D721Med (cell line): ENCODE data around the gene CACNB3.

Experiments used
- DNase-seq: peaks from one replicate; pipeline ENCODE4 v3.0.0; 2011; ENCODE audit warnings: low spot score; ENCODE audit not compliant: insufficient read length
- FAIRE-seq: peaks from 2 replicates; lab custom pipeline; 2011; peaks lifted over from hg19 to GRCh38; lab: Jason Lieb, UNC
- TF ChIP-seq, protein P1 (sequence below): IDR thresholded peaks from 2 replicates; pipeline ENCODE4 v1.5.1; 2012; ENCODE audit warnings: mild to moderate bottlenecking, control low read depth; ENCODE audit not compliant: insufficient read depth; ENCODE audit errors: missing control alignments

The CACNB3 gene

GRCh38 chr12:48819986-48820725 lies 1.9 kb downstream of the CACNB3 start:
- TF ChIP-seq, protein P1, sequence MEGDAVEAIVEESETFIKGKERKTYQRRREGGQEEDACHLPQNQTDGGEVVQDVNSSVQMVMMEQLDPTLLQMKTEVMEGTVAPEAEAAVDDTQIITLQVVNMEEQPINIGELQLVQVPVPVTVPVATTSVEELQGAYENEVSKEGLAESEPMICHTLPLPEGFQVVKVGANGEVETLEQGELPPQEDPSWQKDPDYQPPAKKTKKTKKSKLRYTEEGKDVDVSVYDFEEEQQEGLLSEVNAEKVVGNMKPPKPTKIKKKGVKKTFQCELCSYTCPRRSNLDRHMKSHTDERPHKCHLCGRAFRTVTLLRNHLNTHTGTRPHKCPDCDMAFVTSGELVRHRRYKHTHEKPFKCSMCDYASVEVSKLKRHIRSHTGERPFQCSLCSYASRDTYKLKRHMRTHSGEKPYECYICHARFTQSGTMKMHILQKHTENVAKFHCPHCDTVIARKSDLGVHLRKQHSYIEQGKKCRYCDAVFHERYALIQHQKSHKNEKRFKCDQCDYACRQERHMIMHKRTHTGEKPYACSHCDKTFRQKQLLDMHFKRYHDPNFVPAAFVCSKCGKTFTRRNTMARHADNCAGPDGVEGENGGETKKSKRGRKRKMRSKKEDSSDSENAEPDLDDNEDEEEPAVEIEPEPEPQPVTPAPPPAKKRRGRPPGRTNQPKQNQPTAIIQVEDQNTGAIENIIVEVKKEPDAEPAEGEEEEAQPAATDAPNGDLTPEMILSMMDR: no peak
- no peak for DNase-seq
- no peak for FAIRE-seq

- TF ChIP-seq, protein P1: no peak
- DNase-seq (no peak), FAIRE-seq (no peak)
Measured at GRCh38 chr12:48822139-48822538, 3.8 kb downstream of the CACNB3 start.

DNA sequence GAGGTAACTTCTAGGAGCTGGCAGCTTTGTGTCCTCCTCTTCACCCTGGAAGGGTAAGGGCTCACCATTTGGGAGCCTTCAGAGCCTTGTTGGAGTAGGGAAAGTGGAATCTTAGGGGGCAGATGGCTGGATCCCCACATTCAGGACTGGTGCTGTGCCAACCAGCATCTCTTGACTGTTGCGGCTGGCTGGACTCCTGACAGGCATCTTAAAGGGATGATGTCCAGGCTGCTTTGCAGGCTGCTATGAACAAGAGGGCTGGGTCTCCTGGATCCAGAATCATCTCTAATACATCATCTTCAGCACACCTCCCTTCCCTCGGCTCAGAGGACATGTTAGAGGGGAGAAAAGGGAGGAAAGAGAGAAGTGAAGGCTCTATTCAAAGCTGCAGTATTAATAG lies 4.4 kb downstream of the CACNB3 start:
- TF ChIP-seq, protein P1: no peak
- FAIRE-seq: no peak
- DNase-seq: no peak

- DNase-seq (no peak), FAIRE-seq (no peak)
- TF ChIP-seq, protein P1: no peak
Measured at GRCh38 chr12:48823281-48823680, 5.0 kb downstream of the CACNB3 start.

GRCh38 chr12:48824112-48824511 lies 5.8 kb downstream of the CACNB3 start:
- DNase-seq (no peak), FAIRE-seq (no peak)
- TF ChIP-seq, protein P1: no peak

DNA sequence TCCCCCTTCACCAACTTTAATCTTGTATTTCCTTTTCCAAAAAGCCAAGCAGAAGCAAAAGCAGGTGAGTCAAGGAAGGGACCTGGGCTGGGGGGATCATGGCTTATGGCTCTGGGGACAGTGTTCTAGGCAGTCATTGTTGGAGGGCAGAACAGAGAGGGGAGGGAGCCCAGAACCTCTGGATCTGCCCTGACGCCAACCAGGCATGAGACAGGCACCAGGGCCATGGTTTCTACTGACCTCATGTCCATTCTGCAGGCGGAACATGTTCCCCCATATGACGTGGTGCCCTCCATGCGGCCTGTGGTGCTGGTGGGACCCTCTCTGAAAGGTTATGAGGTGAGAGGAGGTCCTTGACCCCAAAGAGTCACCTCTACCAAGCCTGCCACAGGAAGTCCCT lies 6.6 kb downstream of the CACNB3 start:
- FAIRE-seq (no peak), DNase-seq (no peak)
- TF ChIP-seq, protein P1: no peak

DNA sequence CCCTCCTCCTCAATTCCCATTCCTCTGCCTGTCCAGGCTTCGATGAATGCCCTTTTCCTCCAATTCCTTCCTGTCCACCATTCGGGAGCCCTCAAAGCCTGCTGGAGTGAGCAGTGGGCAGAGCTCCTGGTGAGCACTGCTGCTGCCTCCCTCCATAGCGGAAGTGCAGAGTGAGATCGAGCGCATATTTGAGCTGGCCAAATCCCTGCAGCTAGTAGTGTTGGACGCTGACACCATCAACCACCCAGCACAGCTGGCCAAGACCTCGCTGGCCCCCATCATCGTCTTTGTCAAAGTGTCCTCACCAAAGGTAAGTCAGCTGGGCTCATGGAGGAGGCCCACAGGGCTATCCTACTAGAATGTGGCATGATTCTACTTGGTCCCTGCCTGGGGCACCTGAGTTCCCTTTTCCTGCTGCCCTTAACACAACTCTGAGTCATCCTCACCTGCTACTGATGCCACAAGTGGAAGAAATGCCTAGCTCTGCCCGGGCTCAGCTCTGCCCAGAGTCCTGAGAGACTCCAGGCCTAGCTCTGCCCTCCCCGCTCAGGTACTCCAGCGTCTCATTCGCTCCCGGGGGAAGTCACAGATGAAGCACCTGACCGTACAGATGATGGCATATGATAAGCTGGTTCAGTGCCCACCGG lies 8.0 kb downstream of the CACNB3 start:
- FAIRE-seq (no peak), DNase-seq (no peak)
- TF ChIP-seq, protein P1: no peak
